Ishikawa (cell line): ENCODE measurements around the gene DCDC2.

ENCODE experiments used
- CEBPB ChIP-seq: IDR thresholded peaks from 2 replicates; pipeline ENCODE4 v1.6.1; 2012
- EGR1 ChIP-seq: IDR thresholded peaks from 2 replicates; pipeline ENCODE4 v1.6.1; 2012
- EP300 ChIP-seq: IDR thresholded peaks from 2 replicates; pipeline ENCODE4 v1.6.1; 2012; ENCODE audit warnings: borderline replicate concordance
- FOXM1 ChIP-seq: IDR thresholded peaks from 2 replicates; pipeline ENCODE4 v1.6.1; 2012; ENCODE audit warnings: low read depth, borderline replicate concordance
- NFIC ChIP-seq: IDR thresholded peaks from 2 replicates; pipeline ENCODE4 v1.6.1; 2012
- RAD21 ChIP-seq: IDR thresholded peaks from 2 replicates; pipeline ENCODE4 v1.6.1; 2012; ENCODE audit warnings: low read depth
- REST ChIP-seq: IDR thresholded peaks from 2 replicates; pipeline ENCODE4 v1.6.1; 2012; ENCODE audit warnings: low read depth, mild to moderate bottlenecking
- TAF1 ChIP-seq: IDR thresholded peaks from 2 replicates; pipeline ENCODE4 v1.6.1; 2012; ENCODE audit warnings: low read depth, mild to moderate bottlenecking
- TCF12 ChIP-seq: IDR thresholded peaks from 2 replicates; pipeline ENCODE4 v1.6.1; 2012; ENCODE audit warnings: low read depth
- TEAD4 ChIP-seq: IDR thresholded peaks from 2 replicates; pipeline ENCODE4 v1.6.1; 2012
- YY1 ChIP-seq: IDR thresholded peaks from 2 replicates; pipeline ENCODE4 v1.6.1; 2012; ENCODE audit warnings: low read depth
- TF ChIP-seq, protein P1 (sequence below): IDR thresholded peaks from 2 replicates; pipeline ENCODE4 v1.6.1; 2012
- TF ChIP-seq, protein P2 (sequence below): IDR thresholded peaks from 2 replicates; pipeline ENCODE4 v1.6.1; 2012

- TF ChIP-seq RAD21, result no peak
- TF ChIP-seq CEBPB, result no peak
- TF ChIP-seq, protein P1, sequence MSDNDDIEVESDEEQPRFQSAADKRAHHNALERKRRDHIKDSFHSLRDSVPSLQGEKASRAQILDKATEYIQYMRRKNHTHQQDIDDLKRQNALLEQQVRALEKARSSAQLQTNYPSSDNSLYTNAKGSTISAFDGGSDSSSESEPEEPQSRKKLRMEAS, result no peak
- no peak for TF ChIP-seq REST
- no peak for TF ChIP-seq YY1
- no peak for TF ChIP-seq NFIC
- no peak for TF ChIP-seq EP300
- TF ChIP-seq, protein P2, sequence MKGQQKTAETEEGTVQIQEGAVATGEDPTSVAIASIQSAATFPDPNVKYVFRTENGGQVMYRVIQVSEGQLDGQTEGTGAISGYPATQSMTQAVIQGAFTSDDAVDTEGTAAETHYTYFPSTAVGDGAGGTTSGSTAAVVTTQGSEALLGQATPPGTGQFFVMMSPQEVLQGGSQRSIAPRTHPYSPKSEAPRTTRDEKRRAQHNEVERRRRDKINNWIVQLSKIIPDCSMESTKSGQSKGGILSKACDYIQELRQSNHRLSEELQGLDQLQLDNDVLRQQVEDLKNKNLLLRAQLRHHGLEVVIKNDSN, result no peak
- no peak for TF ChIP-seq TAF1
- no peak for TF ChIP-seq FOXM1
- TF ChIP-seq EGR1, result no peak
- no peak for TF ChIP-seq TCF12
- no peak for TF ChIP-seq TEAD4
These were observed 30.1 kb downstream of the DCDC2 start for GRCh38 chr6:24327756-24328155.
